ENCODE results near the gene ADRA2C.

DNA sequence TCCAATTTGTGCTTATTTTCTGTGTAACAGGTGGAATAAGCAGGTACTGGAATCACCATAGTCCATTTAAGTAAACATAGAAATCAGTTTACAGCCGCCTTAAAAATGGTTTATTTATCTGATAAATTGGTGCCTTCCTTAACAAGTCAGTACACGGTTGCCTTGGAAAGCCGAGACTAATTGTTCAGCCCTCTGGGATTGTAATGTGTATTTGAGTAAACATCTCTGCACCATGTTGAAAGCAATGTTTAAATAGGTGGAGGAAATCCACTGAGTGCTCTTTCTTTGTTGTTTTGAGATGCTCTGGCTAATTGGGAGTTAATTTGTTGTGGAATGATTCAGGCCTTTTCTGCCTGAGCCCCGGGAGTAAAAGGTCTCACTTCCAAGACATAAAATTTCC, 45.7 kb upstream of the ADRA2C start:
- TF ChIP-seq CTCF (IDR thresholded peaks at IDR 0.05): no peak
- TF ChIP-seq POLR2A (IDR thresholded peaks at IDR 0.05): no peak

All from adrenal gland (tissue), 5 donors.